ENCODE data around the gene CALR3.

DNA sequence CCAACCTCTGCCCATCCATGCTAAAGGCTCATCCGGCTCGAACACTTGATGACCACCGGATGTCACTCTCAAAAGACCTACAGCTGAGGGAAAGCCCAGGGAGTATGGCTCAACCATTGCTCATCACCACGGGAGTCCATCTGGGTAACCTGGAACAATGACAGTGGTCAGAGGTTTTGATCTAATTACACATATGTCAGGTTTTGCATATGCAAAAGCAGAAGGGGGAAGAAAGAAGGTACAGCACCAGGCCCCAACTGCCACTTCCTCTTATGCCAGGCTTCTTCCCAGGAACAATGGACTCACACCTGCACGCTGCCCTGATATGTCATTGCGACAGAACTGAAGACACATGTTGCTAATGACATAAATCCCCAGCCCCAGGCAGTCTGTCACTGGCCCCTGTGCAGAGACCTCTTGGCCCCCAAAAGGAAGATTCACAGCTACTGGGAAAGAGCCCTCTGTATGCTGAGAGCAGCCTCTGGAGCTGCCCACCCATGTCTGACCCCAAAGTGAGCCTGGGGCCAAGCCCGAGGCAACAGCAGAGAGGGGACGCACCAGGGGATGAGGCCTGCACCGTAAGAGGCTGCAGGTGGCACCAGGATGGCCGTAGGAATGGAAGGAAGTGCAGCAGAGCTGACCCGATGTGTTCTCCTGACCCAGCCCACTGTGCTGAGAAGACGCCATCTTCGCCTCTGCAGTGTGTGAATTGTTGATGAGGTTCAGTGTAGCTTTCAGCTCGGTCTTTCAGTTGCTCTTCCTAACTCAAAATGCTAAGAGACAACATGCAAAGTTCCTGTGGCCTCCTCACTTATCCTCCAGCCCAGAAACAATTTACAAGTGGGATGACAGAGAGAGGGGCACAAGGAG, 50.5 kb downstream of the CALR3 start:
- no peak for TF ChIP-seq EZH2phosphoT487 (IDR thresholded peaks at IDR 0.05; ENCODE audit: low read depth)
- TF ChIP-seq, protein P1, sequence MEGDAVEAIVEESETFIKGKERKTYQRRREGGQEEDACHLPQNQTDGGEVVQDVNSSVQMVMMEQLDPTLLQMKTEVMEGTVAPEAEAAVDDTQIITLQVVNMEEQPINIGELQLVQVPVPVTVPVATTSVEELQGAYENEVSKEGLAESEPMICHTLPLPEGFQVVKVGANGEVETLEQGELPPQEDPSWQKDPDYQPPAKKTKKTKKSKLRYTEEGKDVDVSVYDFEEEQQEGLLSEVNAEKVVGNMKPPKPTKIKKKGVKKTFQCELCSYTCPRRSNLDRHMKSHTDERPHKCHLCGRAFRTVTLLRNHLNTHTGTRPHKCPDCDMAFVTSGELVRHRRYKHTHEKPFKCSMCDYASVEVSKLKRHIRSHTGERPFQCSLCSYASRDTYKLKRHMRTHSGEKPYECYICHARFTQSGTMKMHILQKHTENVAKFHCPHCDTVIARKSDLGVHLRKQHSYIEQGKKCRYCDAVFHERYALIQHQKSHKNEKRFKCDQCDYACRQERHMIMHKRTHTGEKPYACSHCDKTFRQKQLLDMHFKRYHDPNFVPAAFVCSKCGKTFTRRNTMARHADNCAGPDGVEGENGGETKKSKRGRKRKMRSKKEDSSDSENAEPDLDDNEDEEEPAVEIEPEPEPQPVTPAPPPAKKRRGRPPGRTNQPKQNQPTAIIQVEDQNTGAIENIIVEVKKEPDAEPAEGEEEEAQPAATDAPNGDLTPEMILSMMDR (IDR thresholded peaks at IDR 0.05; ENCODE audit: low read depth, low read length): no peak

All from OCI-LY3 (cell line).